HPDE6-E6E7 (cell line): ENCODE results near the gene CASP12.

ENCODE experiments used
- DNase-seq: peaks from one replicate; pipeline ENCODE4 v3.0.0; 2011; ENCODE audit warnings: missing footprints; ENCODE audit errors: extremely low spot score

Gene CASP12

DNA sequence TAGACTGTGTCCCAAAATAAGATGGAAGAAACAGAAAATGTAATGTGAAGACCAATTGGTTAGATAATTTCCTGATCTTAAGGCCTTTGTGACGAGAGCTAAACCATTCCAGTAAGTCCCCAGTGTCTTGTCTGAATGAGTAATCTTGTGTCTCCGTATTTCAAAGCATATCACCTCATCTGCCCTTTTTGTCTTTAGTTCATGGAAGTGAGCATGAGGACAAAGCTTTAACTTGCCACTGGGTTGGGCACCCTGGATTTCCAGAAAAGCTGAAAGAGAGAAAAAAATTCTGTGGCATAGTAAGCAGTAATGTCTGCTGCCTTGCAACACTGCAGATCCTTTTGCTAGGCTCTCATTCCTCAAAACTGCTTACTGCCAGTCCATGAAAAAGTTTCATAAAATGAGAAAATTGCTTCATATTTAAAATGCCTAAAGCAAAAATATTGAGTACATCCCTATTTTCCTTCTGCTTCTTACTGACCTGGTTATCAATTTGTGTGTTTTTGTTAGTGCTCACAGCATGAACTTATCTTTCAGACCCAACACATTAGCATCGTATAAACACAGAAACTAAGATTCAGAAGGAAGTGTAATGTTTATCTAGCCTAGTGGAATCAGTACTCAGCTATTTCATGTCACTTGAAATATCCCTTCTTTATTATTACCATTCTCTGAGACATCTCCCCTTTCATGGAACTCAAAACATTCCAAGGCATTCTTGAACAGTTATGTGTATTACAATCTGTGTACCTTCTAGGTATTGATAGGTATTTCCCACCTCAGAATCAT is 5.3 kb downstream of the CASP12 start:
- no peak for DNase-seq

DNA sequence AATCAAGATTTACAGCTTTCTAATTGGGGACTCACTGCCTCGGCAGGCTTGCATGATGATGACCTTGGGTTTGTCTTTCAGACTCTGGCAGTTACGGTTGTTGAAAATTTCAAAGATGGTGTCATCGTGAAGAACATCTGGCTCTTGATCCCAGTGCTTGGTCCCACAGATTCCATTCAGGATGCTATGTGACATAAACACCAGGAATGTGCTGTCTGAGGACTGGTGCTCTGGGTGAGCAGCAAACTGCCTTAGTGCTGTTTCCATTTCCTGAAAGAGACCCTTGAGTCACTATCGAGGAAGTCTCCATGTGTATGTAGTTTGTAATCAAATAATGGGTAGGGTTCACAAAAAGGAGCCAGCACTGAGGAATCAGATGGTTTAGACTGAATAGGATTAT is 7.1 kb downstream of the CASP12 start:
- DNase-seq, result no peak

DNA sequence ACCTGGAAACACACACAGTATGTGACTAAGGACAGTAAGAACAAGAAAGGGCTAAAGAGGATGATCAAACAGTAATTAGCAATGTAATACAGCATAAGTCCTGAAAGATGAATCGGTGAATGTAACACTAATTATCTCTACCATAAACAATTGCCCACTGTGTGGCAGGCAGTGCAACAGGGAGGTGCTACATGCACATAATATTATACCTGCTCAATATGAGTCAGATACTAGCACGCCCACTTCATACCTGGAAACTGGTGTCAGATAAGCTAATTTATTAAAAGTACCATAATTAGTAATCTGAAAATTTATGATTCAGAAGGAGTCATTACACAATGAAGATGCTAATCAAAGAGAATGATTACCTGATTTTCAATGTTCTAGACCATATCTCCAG is 14.9 kb downstream of the CASP12 start:
- peak; percentile 38 for DNase-seq

DNA sequence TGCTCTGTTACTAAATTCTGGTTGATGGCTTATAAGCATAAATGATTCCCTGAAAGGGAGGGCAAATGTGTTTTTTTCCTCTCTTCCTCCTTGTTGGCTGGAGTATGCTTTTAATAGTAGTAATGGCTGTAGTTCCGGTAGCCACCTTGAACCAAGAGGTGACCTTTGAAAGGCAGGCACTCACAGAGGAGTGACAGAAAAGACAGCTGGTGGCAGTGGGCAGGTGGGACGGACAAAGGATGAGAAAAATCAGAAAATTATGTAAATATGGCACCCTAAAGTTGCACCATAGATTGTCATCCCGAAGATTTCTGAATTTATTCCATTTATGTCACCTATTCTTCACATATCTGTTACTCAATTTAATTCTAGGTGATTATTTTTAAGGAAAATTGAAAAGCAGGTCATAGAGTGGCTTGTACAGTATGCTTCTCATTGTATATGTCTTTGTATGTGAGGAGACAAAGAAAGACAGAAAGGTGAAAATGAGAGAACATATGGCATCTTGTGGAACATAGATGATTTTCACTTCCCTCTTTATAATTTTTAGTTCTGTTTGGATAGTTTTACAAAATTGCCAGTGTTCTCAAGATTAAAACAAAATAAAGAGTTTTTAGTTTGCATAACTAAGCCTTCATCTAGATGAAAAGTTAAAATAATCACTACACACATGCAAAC is 17.0 kb downstream of the CASP12 start:
- no peak for DNase-seq

DNA sequence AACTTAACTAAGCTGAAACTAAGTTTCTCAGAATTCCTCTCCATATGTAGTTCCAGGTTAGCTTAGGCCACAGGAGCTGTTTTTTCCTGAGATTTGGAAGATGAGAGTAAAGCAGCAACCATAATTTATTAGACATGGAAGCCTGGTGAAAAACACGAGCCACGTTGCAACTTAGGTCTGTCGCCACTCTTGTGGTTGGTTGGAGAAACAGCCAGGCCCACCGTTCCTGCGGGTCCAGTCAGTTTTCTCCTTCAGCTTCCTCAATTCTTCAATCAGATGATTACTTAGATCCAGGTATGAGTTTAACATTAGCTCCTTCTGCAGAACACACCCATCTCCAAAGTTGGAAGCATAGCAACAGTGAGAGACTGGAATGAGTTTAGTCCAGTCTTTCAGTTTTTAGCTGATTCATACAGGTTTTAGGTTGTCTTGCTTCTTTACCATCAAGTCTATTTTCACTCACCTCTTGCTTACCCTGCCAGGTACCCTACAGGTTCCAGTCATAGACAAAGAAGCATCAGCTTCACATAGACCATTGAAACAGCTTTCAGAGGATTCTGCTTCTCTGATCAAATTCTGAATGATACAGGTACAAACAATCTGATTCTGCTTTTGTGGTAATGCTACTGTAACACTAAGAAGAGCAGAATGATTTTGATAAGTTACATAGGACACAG is 18.6 kb downstream of the CASP12 start:
- no peak for DNase-seq

DNA sequence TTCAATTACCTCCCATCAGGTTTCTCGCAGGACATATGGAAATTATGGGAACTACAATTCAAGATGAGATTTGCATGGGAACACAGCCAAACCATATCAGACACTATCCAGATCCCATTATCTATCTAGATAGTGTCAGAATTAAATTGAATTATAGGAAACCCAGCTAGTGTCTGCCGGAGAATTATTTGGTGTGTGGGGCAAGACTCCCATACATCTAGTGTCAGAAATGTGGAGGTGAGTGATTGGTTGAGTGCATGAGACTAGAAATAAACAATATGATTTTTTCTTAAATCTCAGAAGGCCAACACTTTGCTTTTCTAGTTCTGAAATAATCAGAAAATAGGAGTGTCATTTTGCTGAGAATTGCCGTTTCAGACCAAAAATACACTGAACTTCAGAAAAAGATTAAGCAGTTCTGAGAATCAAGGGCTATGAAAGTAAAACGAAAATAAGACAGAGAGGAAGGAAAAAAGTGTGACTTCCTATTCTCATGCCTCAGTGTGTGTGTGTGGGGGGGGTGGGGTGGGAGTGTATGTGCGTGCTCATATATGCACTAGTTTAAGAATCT is 21.3 kb downstream of the CASP12 start:
- DNase-seq, result no peak

DNA sequence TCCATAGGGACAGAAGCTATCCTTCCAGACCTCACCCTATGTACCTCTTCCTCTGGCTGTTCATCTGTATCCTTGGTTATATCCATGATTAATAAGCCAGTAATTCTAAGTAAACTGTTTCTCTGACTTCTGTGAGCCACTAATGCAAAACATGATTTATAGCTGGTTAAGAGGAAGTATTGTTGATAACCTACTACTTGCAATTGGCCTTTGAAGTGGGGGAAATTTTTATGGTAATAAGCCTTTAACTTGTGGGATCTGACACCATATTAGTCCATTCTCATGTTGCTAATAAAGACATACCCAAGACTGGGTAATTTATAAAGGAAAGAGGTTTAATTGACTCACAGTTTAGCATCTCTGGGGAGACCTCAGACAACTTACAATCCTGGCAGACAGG is 21.9 kb downstream of the CASP12 start:
- DNase-seq, result no peak

DNA sequence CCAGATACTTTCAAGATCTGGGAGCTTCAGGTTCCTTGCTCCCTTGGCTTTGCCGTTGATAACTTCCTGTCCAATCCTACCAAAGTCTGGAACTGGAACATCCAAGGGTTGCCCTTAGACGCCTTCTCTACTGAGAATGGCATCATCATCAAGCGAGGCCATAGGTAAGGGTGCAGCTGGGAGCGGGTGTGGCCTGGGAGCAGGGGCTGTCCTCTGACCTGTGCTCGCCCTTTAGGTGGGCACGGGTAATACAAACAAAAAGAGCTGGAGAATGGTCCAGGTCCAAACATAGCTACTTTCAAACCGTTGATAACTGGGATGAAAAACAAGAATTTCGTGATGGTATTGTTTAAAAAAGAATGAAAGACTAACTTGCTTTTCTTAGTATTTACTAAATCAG is 25.0 kb downstream of the CASP12 start:
- no peak for DNase-seq

DNA sequence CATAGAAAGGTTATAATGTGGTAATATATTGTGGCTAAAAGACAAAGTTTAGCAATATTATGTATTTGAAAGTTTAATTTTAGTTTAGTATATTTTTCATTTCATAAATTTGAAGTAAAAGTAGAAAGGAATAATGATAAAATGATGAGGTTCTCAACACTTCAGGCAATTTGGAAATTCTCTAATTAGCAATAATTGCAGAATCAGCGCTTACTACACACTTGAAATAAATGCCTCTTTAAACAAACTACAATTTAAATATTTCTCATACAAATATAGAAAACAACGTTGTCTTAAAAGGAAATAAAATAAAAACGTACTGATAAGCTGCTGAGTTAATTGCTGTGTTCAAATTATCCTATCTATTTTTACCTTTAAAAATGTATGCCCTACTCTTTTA is 25.9 kb downstream of the CASP12 start:
- no peak for DNase-seq

DNA sequence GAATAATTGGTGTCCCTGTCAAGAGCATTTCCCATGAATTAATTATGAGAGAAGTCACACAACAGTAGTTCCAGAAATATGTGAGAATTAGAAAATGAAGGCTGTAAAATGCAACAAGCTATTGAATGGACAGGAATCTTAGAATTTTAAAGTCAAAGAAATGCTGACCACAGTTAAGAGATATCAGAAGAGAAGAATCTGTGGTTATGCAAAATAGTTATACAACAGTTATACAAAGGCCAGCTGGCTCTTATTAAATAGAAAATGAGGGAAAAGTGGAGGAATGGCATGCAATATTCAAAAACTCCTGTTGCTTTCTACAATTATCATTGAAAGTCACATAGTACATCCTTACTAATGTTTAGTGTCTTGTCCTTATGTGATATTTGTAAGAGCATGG is 27.4 kb downstream of the CASP12 start:
- DNase-seq, result no peak

DNA sequence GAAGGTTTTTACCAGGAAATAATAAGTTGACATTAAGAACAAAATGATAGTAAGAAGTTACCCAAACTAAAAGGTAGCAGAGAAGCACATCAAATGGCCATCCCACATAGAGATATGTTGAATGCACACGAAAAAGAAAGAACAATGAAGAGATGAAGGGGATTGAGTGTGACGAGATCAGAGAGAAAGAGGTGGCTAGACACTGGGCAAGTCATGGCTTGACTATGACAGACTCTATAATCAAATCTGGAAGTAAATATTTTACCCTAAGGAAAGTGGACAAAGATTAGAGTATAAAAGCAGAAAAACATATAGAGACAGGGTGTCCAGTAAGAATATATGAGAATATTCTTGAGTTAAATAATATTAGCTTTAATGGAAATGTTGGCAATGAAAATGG is 31.4 kb downstream of the CASP12 start:
- DNase-seq, result no peak

DNA sequence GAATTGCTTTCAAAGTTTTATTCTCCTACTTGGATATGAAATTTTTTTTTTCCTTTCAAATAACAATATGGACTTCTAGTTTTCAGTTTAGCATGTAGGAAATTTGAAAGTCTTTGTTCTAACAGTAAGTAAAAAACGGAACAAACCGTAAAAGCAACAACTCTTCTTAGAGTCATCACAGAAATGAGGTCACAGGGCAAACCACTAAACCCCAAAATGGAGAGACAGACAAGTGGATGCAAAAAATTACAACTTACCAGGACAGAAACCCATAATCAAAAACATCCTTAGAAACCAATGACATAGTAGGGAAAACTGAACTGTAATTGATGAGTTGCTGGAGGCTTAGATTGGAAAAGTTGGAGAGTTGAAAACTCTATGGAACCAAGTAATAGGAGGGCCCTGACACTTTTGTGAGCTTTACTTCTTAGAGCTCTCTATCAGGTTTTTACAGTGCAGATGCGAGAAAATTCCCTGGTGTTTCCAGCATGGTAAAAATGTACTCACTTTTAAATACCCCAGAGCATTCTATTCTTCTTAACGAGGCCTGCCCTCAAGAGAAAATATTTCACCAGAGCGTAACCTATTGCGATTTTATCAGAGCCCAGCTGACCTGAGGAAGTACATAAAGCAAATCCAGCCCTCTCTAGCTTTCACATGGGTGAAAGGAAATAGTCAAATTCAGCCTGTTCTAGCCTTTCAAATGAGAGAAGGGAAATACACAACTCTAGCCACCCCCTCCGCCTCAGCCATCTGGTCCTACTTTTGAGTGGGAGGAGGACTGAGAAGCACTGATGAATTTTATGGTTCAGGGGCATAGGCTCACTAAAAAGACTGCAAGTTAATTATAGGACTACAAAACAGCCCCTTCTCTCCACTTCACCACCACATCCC is 39.1 kb downstream of the CASP12 start:
- no peak for DNase-seq

DNA sequence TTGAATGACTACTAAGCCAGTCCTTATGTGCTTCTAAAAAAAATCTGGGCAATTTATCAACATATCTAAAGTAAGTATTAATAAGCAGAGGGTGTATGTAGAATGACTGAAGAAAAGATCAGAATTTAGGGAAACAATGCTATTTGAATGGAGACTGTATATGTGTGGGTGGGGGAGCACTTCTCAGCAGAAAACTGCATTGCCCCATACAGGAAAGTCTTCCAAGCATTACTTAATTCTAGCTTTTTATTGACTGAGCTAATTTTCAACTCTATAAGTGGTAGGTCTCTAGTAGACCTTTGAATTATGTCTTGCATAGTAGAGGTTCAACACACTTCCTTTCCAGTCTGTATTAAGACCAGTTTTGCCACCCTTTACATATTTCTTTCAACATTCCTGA is 41.7 kb downstream of the CASP12 start:
- no peak for DNase-seq

DNA sequence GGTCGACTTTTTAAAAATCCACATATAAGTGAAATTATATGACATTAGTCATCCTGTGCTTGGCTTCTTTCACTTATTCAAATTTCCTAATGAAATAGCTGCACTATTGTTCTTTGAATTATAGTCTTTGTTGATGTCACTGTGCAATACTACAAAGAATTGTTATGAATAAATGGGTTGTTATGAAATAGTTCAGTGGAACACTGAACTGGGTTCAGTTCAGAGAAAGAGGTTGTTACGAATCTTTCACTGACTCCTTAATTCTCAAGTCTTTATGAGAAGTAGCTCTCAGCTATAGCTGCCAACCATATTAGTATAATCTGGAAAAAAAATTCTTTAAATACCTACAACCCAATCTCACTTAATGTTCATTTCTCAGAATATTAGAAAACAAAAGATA is 42.3 kb downstream of the CASP12 start:
- DNase-seq, result no peak

DNA sequence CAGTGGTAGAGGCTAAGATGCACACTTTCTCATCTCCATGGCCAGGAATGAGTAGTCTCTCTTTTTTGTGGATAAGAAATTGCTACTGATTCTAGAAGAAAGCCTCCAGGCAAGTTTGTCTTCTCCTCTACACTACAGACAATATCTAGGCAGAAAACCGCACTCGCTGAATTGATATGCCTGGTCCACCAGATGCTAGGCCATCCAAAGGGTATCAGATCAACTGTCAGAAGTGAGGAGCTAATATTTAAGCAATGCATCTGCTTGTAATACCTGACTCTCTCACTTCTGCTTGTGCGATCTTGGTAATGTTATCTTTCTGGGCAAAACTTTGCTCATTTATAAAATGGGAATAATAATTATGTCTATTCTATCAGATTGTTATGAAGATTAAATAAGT is 45.0 kb downstream of the CASP12 start:
- DNase-seq, result no peak

DNA sequence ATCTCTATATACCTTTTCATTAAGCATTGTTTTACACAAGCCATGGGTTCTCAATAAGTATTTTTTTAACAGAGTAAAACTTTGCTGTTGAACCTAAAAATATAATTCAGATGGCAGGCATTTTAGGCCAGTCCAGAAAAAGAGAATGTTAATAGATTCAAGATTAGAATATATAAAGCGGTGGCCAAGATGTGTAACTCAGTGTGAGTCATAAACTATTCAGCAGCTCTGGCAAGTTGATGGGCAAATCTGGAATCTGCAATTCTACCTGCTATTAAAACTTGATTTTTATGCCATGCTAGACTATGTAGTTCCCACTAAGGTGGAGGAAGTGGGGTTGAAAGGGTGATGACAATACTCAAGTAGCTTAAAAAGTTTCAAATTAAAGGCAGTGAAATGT is 45.4 kb downstream of the CASP12 start:
- no peak for DNase-seq

DNA sequence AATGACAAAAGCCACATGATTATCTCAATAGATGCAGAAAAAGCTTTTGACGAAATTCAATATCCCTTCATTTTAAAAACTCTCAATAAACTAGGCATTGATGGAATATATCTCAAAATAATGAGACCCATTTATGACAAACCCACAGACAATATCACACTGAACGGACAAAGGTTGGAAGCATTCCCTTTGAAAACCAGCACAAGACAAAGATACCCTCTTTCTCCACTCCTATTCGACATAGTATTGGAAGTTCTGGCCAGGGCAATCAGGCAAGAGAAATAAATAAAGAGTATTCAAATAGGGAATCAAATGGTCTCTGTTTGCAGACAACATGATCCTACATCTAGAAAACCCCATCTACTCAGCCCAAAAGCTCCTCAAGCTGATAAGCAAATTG is 52.0 kb downstream of the CASP12 start:
- DNase-seq, result no peak

DNA sequence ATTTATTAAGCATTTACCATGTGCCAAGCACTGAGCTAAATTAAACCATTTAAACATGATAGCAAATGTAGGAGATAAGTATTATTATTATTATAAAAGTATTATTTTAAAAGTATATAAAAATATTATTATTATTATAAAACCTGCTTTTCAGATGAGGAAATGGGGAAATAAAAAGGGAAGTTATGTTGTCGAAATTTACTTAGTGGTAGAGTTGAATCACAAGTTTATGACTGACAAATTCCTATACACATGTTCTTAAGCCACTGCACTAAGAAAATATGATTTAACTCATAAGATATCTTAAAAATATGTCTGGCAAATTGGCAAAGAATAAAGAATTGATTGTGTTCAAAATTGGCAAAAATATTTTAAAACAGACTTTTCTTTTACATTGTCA is 53.8 kb downstream of the CASP12 start:
- no peak for DNase-seq

DNA sequence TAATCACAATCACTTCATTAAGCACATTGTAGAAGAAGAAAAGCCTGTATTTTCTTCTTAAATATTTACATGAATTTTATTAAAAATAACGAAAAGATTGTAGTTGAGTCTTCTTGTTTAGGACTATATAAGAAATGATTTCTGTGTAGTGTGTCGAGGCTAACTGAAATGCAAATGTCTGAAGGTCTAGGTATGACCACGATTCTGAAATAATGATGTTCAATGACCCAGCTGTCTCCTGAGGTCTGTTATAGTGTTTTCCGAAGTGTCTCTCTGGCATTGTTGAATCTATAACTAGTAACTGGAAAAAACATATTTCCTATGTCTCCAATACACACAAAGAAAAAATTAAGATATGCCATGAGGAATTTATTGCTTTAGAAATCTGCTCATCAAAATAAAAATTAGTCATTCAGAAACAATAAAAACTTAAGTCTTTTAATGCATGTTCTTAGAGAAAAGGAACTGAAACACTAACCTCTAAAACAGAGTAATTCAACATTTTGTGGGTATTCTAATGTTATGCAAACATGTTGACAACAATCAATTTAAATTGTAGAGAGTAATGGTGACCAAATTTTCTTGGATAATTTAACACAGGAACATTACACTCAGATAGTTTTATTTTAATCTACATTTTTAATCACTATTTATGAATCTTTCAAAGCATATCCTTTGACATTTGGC is 55.0 kb downstream of the CASP12 start:
- no peak for DNase-seq

DNA sequence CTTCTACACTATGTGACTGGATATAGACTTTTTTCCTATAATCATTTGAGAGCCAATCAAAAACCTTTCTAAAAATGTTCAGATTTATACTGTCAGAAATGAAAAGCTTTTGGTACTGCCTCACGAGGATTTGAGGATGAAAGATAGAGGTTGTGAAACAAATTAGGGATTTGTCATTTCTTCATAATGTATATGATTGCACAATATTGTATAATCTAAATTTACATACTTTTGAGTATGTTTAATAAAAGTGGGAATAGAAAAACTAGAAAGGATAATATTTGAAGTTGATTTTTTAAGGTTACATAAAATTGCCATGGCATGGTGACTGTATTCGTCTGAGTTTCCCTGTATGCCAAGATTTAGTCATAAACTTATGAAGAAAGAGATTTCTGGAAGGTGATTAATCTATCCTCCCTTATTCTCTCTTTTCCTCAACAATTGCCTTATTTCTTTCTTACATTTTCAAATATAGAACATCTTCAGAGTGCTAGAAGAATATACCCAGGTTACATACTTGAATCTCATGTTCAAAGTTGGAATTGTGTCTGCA is 56.2 kb downstream of the CASP12 start:
- DNase-seq, result no peak

DNA sequence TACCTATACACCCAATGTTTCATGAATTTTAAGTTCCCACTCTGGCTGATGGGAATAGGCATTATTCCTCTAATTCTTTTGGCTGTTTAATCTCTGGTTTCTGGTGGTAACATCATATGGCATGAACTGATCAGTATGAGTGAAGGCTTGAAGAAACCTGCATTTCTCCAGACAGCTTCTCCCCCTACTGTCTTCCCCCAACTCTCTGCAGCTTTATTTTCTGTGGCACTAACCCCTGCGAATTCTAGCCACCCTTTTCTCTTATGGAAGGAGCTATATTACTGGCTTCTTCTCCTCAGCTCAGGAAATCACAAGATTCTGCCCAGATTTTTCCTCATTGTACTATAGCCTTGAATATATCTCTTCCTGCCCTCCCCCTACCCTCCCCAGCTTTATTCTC is 57.1 kb downstream of the CASP12 start:
- no peak for DNase-seq
